Inferior parietal cortex (tissue), 1 donor: ENCODE data around the gene EPAS1.

ENCODE experiments used
- DNase-seq: peaks from one replicate; pipeline ENCODE4 v3.0.0-alpha.2; 2016; ENCODE audit errors: extremely low spot score

The EPAS1 gene

GRCh38 chr2:46273225-46273863, 23.9 kb upstream of the EPAS1 start:
- DNase-seq = no peak

- DNase-seq = no peak
These were observed 23.3 kb upstream of the EPAS1 start for GRCh38 chr2:46273919-46274318.

GRCh38 chr2:46274586-46274985, 22.6 kb upstream of the EPAS1 start:
- no peak for DNase-seq

GRCh38 chr2:46275995-46276394, 21.2 kb upstream of the EPAS1 start:
- no peak for DNase-seq

- no peak for DNase-seq
These were observed 20.6 kb upstream of the EPAS1 start for GRCh38 chr2:46276642-46277041.

- DNase-seq = no peak
These were observed 19.6 kb upstream of the EPAS1 start for GRCh38 chr2:46277431-46278190.

GRCh38 chr2:46278952-46279351, 18.3 kb upstream of the EPAS1 start:
- DNase-seq = no peak

- no peak for DNase-seq
These were observed 15.3 kb upstream of the EPAS1 start for GRCh38 chr2:46281939-46282338.

GRCh38 chr2:46283693-46284092, 13.5 kb upstream of the EPAS1 start:
- no peak for DNase-seq

- DNase-seq = no peak
These were observed 12.9 kb upstream of the EPAS1 start for GRCh38 chr2:46284260-46284659.

- no peak for DNase-seq
These were observed 12.4 kb upstream of the EPAS1 start for GRCh38 chr2:46284796-46285195.

- no peak for DNase-seq
These were observed 10.5 kb upstream of the EPAS1 start for GRCh38 chr2:46286715-46287114.

- no peak for DNase-seq
These were observed 7.1 kb upstream of the EPAS1 start for GRCh38 chr2:46290078-46290477.

- no peak for DNase-seq
These were observed 3.7 kb upstream of the EPAS1 start for GRCh38 chr2:46293466-46293865.

GRCh38 chr2:46294176-46294836, 2.9 kb upstream of the EPAS1 start:
- DNase-seq = no peak

- no peak for DNase-seq
These were observed 879 bp upstream of the EPAS1 start for GRCh38 chr2:46296216-46296839.

GRCh38 chr2:46297546-46298271, 502 bp downstream of the EPAS1 start:
- no peak for DNase-seq

- no peak for DNase-seq
These were observed 990 bp downstream of the EPAS1 start for GRCh38 chr2:46298272-46298521.

- DNase-seq = no peak
These were observed 1.5 kb downstream of the EPAS1 start for GRCh38 chr2:46298522-46299353.

GRCh38 chr2:46299365-46300263, 2.4 kb downstream of the EPAS1 start:
- no peak for DNase-seq
